ENCODE measurements around the gene ASCL2. TPM values are rescaled to one million over a fixed set of nuclear protein-coding genes. Genes with fewer than 3 reads are reported as not detected.
"Not testable (repeated sequence)": the region's sequence is repeated elsewhere in the genome, so short reads cannot be mapped to it uniquely, and the experiment has no call there.

ASCL2 gene
- total RNA-seq, 2 experiments from 2014 or later: 0.31 to 0.40 TPM

- DNase-seq: no peak
- H3K4me1 Mint-ChIP-seq: no peaks in the 10 kb centered on the region
- CTCF ChIA-PET: interaction anchor here (1.3 kb wide), 1 partner anchor 27 kb away, joined by 3 read pairs; no protein-coding TSS in a partner anchor
- no peak overlapping the region for H3K4me3 Mint-ChIP-seq
- POLR2A ChIA-PET: no interaction called here
- peaks cover 4% of the 10 kb centered on the region for H3K27me3 Mint-ChIP-seq
- no peaks in the 10 kb centered on the region for H3K9me3 Mint-ChIP-seq
- H3K36me3 Mint-ChIP-seq (ENCODE audit: low read depth): no peaks in the 10 kb centered on the region
- peak overlapping the region; percentile 12 for H3K27ac Mint-ChIP-seq
Observed at GRCh38 chr11:2252018-2252417, 18.4 kb downstream of the ASCL2 start.

- Mint-ChIP-seq H3K27ac (no peak overlapping the region), H3K4me1 (no peaks in the 10 kb centered on the region), H3K4me3 (no peak overlapping the region), H3K27me3 (peaks cover 7% of the 10 kb centered on the region), H3K9me3 (no peaks in the 10 kb centered on the region), H3K36me3 (ENCODE audit: low read depth) (no peaks in the 10 kb centered on the region)
- ChIA-PET POLR2A (no interaction called here), CTCF (interaction anchor here (0.9 to 1.3 kb wide), 2 partner anchors 27 to 58 kb away, joined by 3 read pairs; no protein-coding TSS in a partner anchor)
- no peak for DNase-seq
Observed at GRCh38 chr11:2251138-2251537, 19.2 kb downstream of the ASCL2 start.

GRCh38 chr11:2250485-2250884, 19.9 kb downstream of the ASCL2 start:
- Mint-ChIP-seq H3K4me3 (no peak overlapping the region), H3K9me3 (no peaks in the 10 kb centered on the region), H3K4me1 (no peaks in the 10 kb centered on the region), H3K27ac (no peak overlapping the region), H3K27me3 (peaks cover 10% of the 10 kb centered on the region), H3K36me3 (ENCODE audit: low read depth) (no peaks in the 10 kb centered on the region)
- no peak for DNase-seq
- ChIA-PET POLR2A (no interaction called here), CTCF (interaction anchor here (0.6 to 1.2 kb wide), 3 partner anchors 57 to 811 kb away, joined by 3 read pairs; partner anchors contain the start of gene TSSC4)

- Mint-ChIP-seq H3K9me3 (no peaks in the 10 kb centered on the region), H3K27ac (no peak overlapping the region), H3K4me3 (no peak overlapping the region), H3K27me3 (peaks cover 13% of the 10 kb centered on the region), H3K36me3 (ENCODE audit: low read depth) (no peaks in the 10 kb centered on the region), H3K4me1 (no peaks in the 10 kb centered on the region)
- no peak for DNase-seq
- POLR2A ChIA-PET: no interaction called here
- CTCF ChIA-PET: interaction anchor here (0.6 to 1.2 kb wide), 2 partner anchors 150 to 811 kb away, joined by 3 read pairs; partner anchors contain the start of gene TSSC4
Observed at GRCh38 chr11:2250041-2250440, 20.3 kb downstream of the ASCL2 start.

- POLR2A ChIA-PET: no interaction called here
- H3K27me3 Mint-ChIP-seq: peaks cover 18% of the 10 kb centered on the region
- no peaks in the 10 kb centered on the region for H3K36me3 Mint-ChIP-seq (ENCODE audit: low read depth)
- no peak for DNase-seq
- no peaks in the 10 kb centered on the region for H3K9me3 Mint-ChIP-seq
- no peak overlapping the region for H3K4me3 Mint-ChIP-seq
- no peaks in the 10 kb centered on the region for H3K4me1 Mint-ChIP-seq
- CTCF ChIA-PET: interaction anchor here (0.9 to 1.2 kb wide), 2 partner anchors 13 to 151 kb away, joined by 3 read pairs; partner anchors contain the start of gene TSSC4
- no peak overlapping the region for H3K27ac Mint-ChIP-seq
Observed at GRCh38 chr11:2249189-2249916, 21.0 kb downstream of the ASCL2 start.

GRCh38 chr11:2248762-2249161, 21.6 kb downstream of the ASCL2 start:
- no peak for DNase-seq
- ChIA-PET POLR2A (no interaction called here), CTCF (interaction anchor here (0.9 kb wide), 1 partner anchor 14 kb away, joined by 3 read pairs; no protein-coding TSS in a partner anchor)
- no peaks in the 10 kb centered on the region for H3K4me1 Mint-ChIP-seq
- no peaks in the 10 kb centered on the region for H3K9me3 Mint-ChIP-seq
- no peak overlapping the region for H3K4me3 Mint-ChIP-seq
- no peak overlapping the region for H3K27ac Mint-ChIP-seq
- peaks cover 24% of the 10 kb centered on the region for H3K27me3 Mint-ChIP-seq
- no peaks in the 10 kb centered on the region for H3K36me3 Mint-ChIP-seq (ENCODE audit: low read depth)

- H3K27ac Mint-ChIP-seq: no peak overlapping the region
- H3K4me1 Mint-ChIP-seq: no peaks in the 10 kb centered on the region
- no peak for DNase-seq
- H3K36me3 Mint-ChIP-seq (ENCODE audit: low read depth): no peaks in the 10 kb centered on the region
- H3K9me3 Mint-ChIP-seq: no peaks in the 10 kb centered on the region
- peaks cover 26% of the 10 kb centered on the region for H3K27me3 Mint-ChIP-seq
- CTCF ChIA-PET: interaction anchor here (0.9 kb wide), 1 partner anchor 15 kb away, joined by 3 read pairs; no protein-coding TSS in a partner anchor
- POLR2A ChIA-PET: no interaction called here
- H3K4me3 Mint-ChIP-seq: no peak overlapping the region
Observed at GRCh38 chr11:2248242-2248641, 22.1 kb downstream of the ASCL2 start.

- no peak overlapping the region for H3K27ac Mint-ChIP-seq
- no peaks in the 10 kb centered on the region for H3K9me3 Mint-ChIP-seq
- H3K4me1 Mint-ChIP-seq: no peaks in the 10 kb centered on the region
- H3K27me3 Mint-ChIP-seq: peaks cover 33% of the 10 kb centered on the region
- no peaks in the 10 kb centered on the region for H3K36me3 Mint-ChIP-seq (ENCODE audit: low read depth)
- POLR2A ChIA-PET: no interaction called here
- CTCF ChIA-PET: no interaction called here
- no peak for DNase-seq
- H3K4me3 Mint-ChIP-seq: no peak overlapping the region
Observed at GRCh38 chr11:2247496-2247895, 22.9 kb downstream of the ASCL2 start.

- Mint-ChIP-seq H3K4me3 (no peak overlapping the region), H3K36me3 (ENCODE audit: low read depth) (no peaks in the 10 kb centered on the region), H3K27me3 (peaks cover 42% of the 10 kb centered on the region), H3K4me1 (no peaks in the 10 kb centered on the region), H3K9me3 (peaks cover 6% of the 10 kb centered on the region), H3K27ac (no peak overlapping the region)
- ChIA-PET POLR2A (no interaction called here), CTCF (no interaction called here)
- no peak for DNase-seq
Observed at GRCh38 chr11:2240834-2241233, 29.6 kb downstream of the ASCL2 start.

- Mint-ChIP-seq H3K4me1 (no peaks in the 10 kb centered on the region), H3K36me3 (ENCODE audit: low read depth) (no peaks in the 10 kb centered on the region), H3K4me3 (no peak overlapping the region), H3K27ac (no peak overlapping the region), H3K9me3 (peaks cover 6% of the 10 kb centered on the region), H3K27me3 (peaks cover 19% of the 10 kb centered on the region)
- ChIA-PET POLR2A (no interaction called here), CTCF (no interaction called here)
- DNase-seq: no peak
Observed at GRCh38 chr11:2237457-2238238, 32.7 kb downstream of the ASCL2 start.

GRCh38 chr11:2236381-2237134, 33.8 kb downstream of the ASCL2 start:
- POLR2A ChIA-PET; H3K36me3 Mint-ChIP-seq (ENCODE audit: low read depth); DNase-seq; H3K9me3 Mint-ChIP-seq; H3K4me3 Mint-ChIP-seq; CTCF ChIA-PET; H3K4me1 Mint-ChIP-seq; H3K27ac Mint-ChIP-seq: not testable (repeated sequence)
- H3K27me3 Mint-ChIP-seq: peaks cover 24% of the 10 kb centered on the region

- H3K27me3 Mint-ChIP-seq: peaks cover 27% of the 10 kb centered on the region
- no peak overlapping the region for H3K4me3 Mint-ChIP-seq
- DNase-seq: no peak
- peaks cover 7% of the 10 kb centered on the region for H3K9me3 Mint-ChIP-seq
- ChIA-PET CTCF (interaction anchor here (0.6 kb wide), 1 partner anchor 410 kb away, joined by 3 read pairs; no protein-coding TSS in a partner anchor), POLR2A (no interaction called here)
- no peaks in the 10 kb centered on the region for H3K36me3 Mint-ChIP-seq (ENCODE audit: low read depth)
- H3K4me1 Mint-ChIP-seq: no peaks in the 10 kb centered on the region
- H3K27ac Mint-ChIP-seq: no peak overlapping the region
Observed at GRCh38 chr11:2235588-2236326, 34.6 kb downstream of the ASCL2 start.

Data from activated CD4-positive, alpha-beta T cell treated with anti-CD3 and anti-CD28 coated beads, Interleukin-2, amount 10 ng/mL, durations not matched to agents 7 days and 5 days (primary cell).